ENCODE data around the gene HADHA. TPM values are rescaled to one million over a fixed set of nuclear protein-coding genes. Genes with fewer than 3 reads are reported as not detected.

Gene HADHA
- total and polyA plus RNA-seq, 2 donors (not counting 3 experiments of a cell fraction or from before 2014, with no cell fraction given), result 79.4 to 158 TPM

- CTCF ChIA-PET, result no interaction called here
- H3K4me2 ChIP-seq (ENCODE audit: insufficient read depth, low read length), result no peak overlapping the region
- no peaks in the 10 kb centered on the region for H3K9me3 ChIP-seq (replicated peaks; ENCODE audit: control insufficient read depth, insufficient read depth, low read length)
- H3K36me3 ChIP-seq (ENCODE audit: control insufficient read depth in 2 of 2, extremely low read depth in 1 of 2, insufficient read depth in 2 of 2, low read length in 2 of 2), result peaks cover 2 to 8% of the 10 kb centered on the region in 2 experiments
- H3K9me1 ChIP-seq (replicated peaks; ENCODE audit: control insufficient read depth, extremely low read depth, insufficient read depth, low read length), result no peaks in the 10 kb centered on the region
- no peaks in the 10 kb centered on the region for H3K27me3 ChIP-seq (ENCODE audit: control insufficient read depth in 2 of 2, insufficient read depth in 2 of 2, low read length in 2 of 2)
- H4K20me1 ChIP-seq (replicated peaks; ENCODE audit: control insufficient read depth, extremely low read depth, insufficient read depth, low read length), result no peaks in the 10 kb centered on the region
- no peak overlapping the region for H3K4me3 ChIP-seq (replicated peaks in 1 of 3; ENCODE audit: insufficient read depth in 1 of 3, low read depth in 1 of 3, low read length in 3 of 3)
- H3K4me1 ChIP-seq (ENCODE audit: control insufficient read depth, extremely low read depth, insufficient read depth, low read length), result no peaks in the 10 kb centered on the region
- no peak for DNase-seq (ENCODE audit: low read depth, low spot score)
- dilution Hi-C loops (cut with MboI; ENCODE audit: extremely low pct_ligation_motif_present, low sequenced_read_pairs), result no loop called here
- H3K9ac ChIP-seq (replicated peaks; ENCODE audit: extremely low read depth, insufficient read depth, low read length), result no peak overlapping the region
- intact Hi-C loops (cut with micrococcal nuclease), result no loop called here
- no peaks in the 10 kb centered on the region for H3K79me2 ChIP-seq (ENCODE audit: control insufficient read depth, insufficient read depth, low read length)
- no peak overlapping the region for H2AFZ ChIP-seq (ENCODE audit: low read depth, low read length)
- FAIRE-seq, result no peak
- BruUV-seq (replicated peaks), result TSS peak; percentile 43
- no peak overlapping the region for H3K27ac ChIP-seq (ENCODE audit: insufficient read depth, low read depth, low read length)
- POLR2A ChIA-PET, result no interaction called here
- TF ChIP-seq POLR2AphosphoS5 (IDR thresholded peaks at IDR 0.05; ENCODE audit: insufficient read depth, low read depth, low read length) (no peak), GATA2 (IDR thresholded peaks at IDR 0.05; ENCODE audit: insufficient read depth, insufficient read length, low read depth, low read length) (no peak), JUN (IDR thresholded peaks at IDR 0.05; ENCODE audit: borderline replicate concordance, insufficient read depth, insufficient read length, low read depth) (no peak), MYC (IDR thresholded peaks at IDR 0.05; ENCODE audit: low read depth, low read length) (no peak), FOS (IDR thresholded peaks at IDR 0.05; ENCODE audit: borderline replicate concordance, insufficient read depth, low read length) (no peak), EZH2 (IDR thresholded peaks at IDR 0.05; ENCODE audit: borderline replicate concordance, low read depth, low read length, severe bottlenecking) (no peak), MAX (IDR thresholded peaks at IDR 0.05; ENCODE audit: insufficient read depth, insufficient read length) (no peak), POLR2A (IDR thresholded peaks at IDR 0.05; ENCODE audit: low read depth, low read length) (no peak), CTCF (IDR thresholded peaks at IDR 0.05; ENCODE audit: extremely low read depth in 1 of 2, insufficient read depth in 1 of 2, low read depth in 1 of 2, low read length in 2 of 2) (no peak)
These were observed 45.6 kb upstream of the HADHA start for GRCh38 chr2:26290001-26290400.
